ENCODE data around the gene IPO8.

DNA sequence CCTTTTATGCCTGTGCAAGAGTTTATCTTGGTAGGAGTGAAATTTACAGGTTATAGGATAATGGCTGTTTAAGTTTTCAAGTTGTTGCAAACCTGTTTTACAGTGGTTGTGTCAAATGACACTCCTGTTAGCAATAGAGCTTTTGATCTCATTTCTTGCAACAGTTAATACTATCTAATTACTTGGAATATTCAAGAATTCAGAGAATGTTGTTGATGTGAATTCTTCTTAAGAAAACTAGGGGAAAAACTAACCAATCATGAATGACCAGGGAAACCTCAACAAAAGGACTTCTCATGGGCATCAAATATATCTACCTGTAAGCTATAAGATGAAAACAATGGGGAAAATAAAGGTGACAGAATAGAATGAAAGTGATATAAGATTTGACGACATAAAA lies 85.0 kb downstream of the IPO8 start:
- TF ChIP-seq, protein P1, sequence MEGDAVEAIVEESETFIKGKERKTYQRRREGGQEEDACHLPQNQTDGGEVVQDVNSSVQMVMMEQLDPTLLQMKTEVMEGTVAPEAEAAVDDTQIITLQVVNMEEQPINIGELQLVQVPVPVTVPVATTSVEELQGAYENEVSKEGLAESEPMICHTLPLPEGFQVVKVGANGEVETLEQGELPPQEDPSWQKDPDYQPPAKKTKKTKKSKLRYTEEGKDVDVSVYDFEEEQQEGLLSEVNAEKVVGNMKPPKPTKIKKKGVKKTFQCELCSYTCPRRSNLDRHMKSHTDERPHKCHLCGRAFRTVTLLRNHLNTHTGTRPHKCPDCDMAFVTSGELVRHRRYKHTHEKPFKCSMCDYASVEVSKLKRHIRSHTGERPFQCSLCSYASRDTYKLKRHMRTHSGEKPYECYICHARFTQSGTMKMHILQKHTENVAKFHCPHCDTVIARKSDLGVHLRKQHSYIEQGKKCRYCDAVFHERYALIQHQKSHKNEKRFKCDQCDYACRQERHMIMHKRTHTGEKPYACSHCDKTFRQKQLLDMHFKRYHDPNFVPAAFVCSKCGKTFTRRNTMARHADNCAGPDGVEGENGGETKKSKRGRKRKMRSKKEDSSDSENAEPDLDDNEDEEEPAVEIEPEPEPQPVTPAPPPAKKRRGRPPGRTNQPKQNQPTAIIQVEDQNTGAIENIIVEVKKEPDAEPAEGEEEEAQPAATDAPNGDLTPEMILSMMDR (conservative IDR thresholded peaks at IDR 0.05; ENCODE audit: low read length): no peak
- no peak for TF ChIP-seq EZH2phosphoT487 (IDR thresholded peaks at IDR 0.05; ENCODE audit: borderline replicate concordance)
